Neural cell (in vitro differentiated cells): ENCODE data around the gene STXBP1.

Experiments used
- CTCF ChIP-seq: fragments of 450-650 bp; IDR thresholded peaks from 2 replicates; pipeline ENCODE4 v1.5.1; 2014; ENCODE audit warnings: antibody characterized with exemption, mild to moderate bottlenecking, moderate library complexity; ENCODE audit not compliant: poor library complexity, severe bottlenecking
- EP300 ChIP-seq: fragments of 450-650 bp; conservative IDR thresholded peaks from 2 replicates; pipeline ENCODE4 v1.6.1; 2014; ENCODE audit warnings: antibody characterized with exemption, mild to moderate bottlenecking, moderate library complexity; ENCODE audit not compliant: poor library complexity, severe bottlenecking
- EZH2 ChIP-seq: fragments of 200-600, 300-800 bp; shearing (Covaris generic), sonication (generic); IDR thresholded peaks from 2 replicates; pipeline ENCODE4 v1.6.1; 2014; ENCODE audit warnings: antibody characterized with exemption, low read length, borderline replicate concordance, mild to moderate bottlenecking; ENCODE audit not compliant: insufficient read depth, poor library complexity, severe bottlenecking
- MXI1 ChIP-seq: fragments of 450-650 bp; conservative IDR thresholded peaks from 2 replicates; pipeline ENCODE4 v1.6.1; 2014; ENCODE audit warnings: antibody characterized with exemption, mild to moderate bottlenecking; ENCODE audit not compliant: poor library complexity, severe bottlenecking
- POLR2AphosphoS5 ChIP-seq: IDR thresholded peaks from 2 replicates; pipeline ENCODE4 v1.6.1; 2012
- REST ChIP-seq: IDR thresholded peaks from 2 replicates; pipeline ENCODE4 v1.6.1; 2012; ENCODE audit warnings: borderline replicate concordance
- SMC3 ChIP-seq: fragments of 450-650 bp; conservative IDR thresholded peaks from 2 replicates; pipeline ENCODE4 v1.6.1; 2014; ENCODE audit warnings: antibody characterized with exemption, mild to moderate bottlenecking, moderate library complexity; ENCODE audit not compliant: poor library complexity
- TAF1 ChIP-seq: IDR thresholded peaks from 2 replicates; pipeline ENCODE4 v1.6.1; 2012; ENCODE audit warnings: low read depth

- TF ChIP-seq CTCF, result no peak
- TF ChIP-seq REST, result no peak
- no peak for TF ChIP-seq EZH2
- no peak for TF ChIP-seq EP300
- no peak for TF ChIP-seq TAF1
- no peak for TF ChIP-seq POLR2AphosphoS5
- no peak for TF ChIP-seq MXI1
- no peak for TF ChIP-seq SMC3
Measured at GRCh38 chr9:127650518-127650917, 38.4 kb downstream of the STXBP1 start.
